GM12873 (cell line): ENCODE results near the gene SLK.

Experiments used
- TF ChIP-seq, protein P1 (sequence below): IDR thresholded peaks from 2 replicates; pipeline ENCODE4 v1.5.1; 2012; ENCODE audit warnings: low read depth, mild to moderate bottlenecking, moderate library complexity, low read length, control low read depth; ENCODE audit not compliant: insufficient read depth; ENCODE audit errors: missing control alignments

Gene SLK

DNA sequence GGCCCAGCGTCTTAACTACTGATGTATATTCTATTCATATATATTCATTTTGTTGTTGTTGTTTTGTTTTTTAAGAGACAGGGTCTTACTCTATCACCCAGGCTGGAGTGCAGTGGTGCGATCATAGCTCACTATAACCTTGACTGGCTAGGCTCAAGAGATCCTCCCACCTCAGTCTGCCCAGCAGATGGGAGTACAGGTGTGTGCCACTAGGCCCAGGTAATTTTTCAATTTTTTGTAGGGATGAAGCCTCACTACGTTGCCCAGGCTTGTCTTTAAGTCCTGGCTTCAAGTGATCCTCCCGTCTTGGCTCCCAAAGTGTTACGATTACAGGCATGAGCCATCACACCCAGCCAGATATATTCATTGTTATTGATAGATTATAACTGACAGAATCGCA lies 36.1 kb upstream of the SLK start:
- TF ChIP-seq, protein P1, sequence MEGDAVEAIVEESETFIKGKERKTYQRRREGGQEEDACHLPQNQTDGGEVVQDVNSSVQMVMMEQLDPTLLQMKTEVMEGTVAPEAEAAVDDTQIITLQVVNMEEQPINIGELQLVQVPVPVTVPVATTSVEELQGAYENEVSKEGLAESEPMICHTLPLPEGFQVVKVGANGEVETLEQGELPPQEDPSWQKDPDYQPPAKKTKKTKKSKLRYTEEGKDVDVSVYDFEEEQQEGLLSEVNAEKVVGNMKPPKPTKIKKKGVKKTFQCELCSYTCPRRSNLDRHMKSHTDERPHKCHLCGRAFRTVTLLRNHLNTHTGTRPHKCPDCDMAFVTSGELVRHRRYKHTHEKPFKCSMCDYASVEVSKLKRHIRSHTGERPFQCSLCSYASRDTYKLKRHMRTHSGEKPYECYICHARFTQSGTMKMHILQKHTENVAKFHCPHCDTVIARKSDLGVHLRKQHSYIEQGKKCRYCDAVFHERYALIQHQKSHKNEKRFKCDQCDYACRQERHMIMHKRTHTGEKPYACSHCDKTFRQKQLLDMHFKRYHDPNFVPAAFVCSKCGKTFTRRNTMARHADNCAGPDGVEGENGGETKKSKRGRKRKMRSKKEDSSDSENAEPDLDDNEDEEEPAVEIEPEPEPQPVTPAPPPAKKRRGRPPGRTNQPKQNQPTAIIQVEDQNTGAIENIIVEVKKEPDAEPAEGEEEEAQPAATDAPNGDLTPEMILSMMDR: no peak

DNA sequence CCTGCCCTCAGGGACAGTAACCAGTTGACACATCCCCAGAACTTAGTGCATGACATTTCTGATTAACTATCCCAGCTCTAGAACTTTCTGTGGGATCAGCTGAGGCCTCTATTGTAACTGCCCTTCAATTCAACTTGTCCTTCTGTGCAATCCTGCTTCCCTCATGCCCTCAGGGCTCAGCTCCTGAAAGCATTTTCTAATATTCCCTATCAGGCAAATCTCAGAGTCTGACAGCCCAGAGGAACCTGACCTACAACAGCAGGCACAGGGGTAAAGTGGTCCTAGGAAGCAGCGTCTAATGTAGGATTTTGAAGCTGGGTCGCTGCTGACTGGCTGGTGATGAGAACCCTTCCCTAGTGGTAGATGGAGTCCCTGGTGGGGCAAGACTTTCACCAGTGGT lies 35.3 kb upstream of the SLK start:
- TF ChIP-seq, protein P1: no peak

DNA sequence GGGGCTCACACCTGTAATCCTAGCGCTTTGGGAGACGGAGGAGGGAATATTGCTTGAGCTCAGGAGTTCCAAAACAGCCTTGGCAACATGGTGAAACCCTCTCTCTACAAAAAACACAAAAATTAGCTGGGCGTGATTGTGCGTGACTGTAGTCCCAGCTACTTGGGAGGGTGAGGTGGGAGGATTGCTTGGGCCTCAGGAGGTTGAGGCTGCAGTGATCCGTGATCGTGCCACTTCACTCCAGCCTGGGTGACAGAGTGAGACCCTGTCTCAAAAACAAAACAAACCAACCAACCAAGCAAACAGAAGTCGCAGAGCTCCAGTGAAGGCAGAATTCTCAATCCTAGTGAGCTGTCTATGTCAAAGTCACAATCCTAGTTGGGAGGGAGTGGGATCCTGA lies 34.7 kb upstream of the SLK start:
- TF ChIP-seq, protein P1: no peak

DNA sequence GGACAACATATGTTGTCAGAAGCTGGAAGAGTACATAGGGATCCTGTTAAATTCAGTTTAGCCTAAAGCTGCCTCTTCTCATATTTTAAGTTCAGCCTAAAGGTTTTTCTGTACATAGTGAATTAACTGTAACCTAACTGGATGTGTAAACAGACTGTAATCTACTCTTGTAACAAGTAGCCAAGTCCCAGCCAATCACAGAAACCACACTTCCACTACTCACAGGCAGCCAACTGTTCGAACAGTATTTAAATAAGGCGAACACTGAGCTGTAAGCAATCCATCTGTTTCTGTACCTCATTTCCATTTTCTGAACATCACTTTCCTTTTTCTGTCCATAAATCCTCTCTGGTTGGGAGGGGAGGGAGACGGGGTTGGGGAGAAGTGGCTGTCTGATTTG lies 34.0 kb upstream of the SLK start:
- TF ChIP-seq, protein P1: no peak

DNA sequence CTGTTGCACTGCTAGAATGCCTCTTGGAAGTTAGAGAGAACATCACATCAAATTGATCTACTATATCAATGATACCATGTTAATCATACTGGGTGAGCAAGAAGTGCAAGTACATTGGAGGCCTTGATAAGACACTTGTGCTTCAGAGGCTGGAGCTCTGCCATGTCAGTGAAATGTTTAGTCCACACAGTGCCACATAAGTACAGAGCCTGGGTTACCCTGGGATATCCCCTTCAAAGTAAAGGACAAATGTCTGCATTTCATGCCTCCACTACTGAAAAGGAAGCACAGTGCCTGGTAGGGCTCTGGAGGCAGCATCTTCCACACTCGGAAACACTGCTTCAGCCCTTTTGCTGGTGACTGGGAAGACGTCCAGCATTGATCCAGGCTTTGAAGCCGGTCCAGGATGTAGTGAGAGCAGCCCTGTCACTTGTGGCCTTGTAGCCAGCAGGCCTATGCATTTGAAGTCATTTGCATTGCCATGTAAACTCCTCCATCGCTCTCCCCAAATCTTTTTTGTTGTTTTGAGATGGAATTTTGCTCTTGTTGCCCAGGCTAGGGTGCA lies 33.3 kb upstream of the SLK start:
- TF ChIP-seq, protein P1: no peak

DNA sequence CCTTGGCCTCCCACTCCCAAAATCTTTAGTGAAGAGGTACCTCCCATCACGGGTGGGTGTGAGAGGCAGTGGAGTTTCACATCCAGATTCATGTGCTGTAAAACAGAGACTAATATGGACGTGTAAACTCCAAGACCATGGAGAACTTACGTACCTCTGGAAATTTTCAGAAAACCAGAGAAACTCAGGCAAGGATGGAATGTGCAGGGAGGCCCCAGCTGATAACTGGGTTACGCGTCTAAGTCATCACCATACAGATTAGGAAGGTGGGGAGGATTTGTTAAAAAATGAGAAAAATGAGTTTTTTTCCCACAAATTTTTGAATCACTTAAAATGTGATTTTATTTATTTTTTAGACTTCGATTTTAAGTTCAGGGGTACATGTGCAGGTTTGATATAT lies 32.6 kb upstream of the SLK start:
- TF ChIP-seq, protein P1: no peak

DNA sequence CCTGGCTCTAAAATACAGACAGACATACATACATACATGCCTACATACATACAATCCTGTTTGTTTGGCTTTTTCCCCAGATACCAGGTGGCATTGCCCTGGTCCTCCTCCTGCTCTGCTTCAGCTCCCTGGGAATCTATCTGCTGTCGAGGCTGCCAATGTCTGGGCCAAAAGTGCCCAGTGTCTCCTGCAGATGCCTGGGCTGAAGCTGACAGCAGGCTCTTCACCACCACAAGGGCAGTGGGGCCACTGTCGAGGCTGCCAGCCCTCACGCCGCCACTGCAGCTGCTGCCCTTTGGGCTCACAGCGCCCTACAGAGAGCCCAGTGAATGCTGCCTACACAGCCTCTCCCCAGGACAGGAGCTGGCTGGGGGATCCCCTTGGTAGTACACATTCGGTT lies 30.9 kb upstream of the SLK start:
- TF ChIP-seq, protein P1: no peak
